Measurements from ENCODE around the gene RAB9B.

The RAB9B gene

DNA sequence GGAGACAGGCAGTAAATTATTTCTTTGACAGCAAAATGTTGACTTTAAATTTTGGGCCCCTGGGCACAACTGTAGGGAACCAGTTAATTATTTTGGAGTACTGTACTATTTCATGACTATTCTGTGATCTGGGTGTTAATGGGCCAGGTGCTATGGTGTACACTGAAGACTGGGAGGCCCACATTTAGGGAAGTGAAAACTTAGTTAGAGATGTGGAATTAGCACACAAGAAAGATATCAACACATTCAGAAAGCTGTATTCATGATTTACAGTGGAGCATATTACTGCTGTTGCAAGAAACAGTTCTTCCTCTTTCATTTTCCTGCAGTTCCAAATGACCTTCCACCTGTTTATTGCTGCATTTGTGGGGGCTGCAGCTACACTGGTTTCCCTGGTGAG is 43.1 kb downstream of the RAB9B start:
- Mint-ChIP-seq H3K36me3 (no peaks in the 10 kb centered on the region), H3K4me1 (peaks cover 12% of the 10 kb centered on the region), H3K4me3 (no peak overlapping the region), H3K27ac (peak overlapping the region; percentile 7), H3K27me3 (no peaks in the 10 kb centered on the region), H3K9me3 (no peaks in the 10 kb centered on the region)
- peak; percentile 86 for ATAC-seq

DNA sequence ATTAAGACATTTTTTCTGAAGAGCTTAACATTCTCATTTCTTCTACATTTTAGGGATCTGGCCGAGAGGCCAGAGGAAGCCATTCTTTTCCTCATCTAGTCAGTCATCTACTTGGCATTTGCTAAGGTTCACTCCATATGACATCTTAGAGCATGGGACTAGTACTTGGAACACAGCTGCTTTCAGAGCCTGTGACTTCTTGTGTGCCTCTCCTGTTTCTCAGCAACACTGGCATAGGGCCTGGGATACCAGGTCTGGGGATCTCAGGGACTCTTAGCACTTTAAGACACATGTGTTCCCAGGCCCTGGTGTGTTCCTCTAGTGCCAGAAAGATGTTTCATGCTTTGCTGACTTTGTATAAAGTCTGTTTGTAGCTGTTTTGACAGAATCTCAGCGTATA is 48.1 kb downstream of the RAB9B start:
- H3K9me3 Mint-ChIP-seq = no peaks in the 10 kb centered on the region
- H3K27ac Mint-ChIP-seq = no peak overlapping the region
- ATAC-seq = no peak
- H3K4me3 Mint-ChIP-seq = no peak overlapping the region
- H3K36me3 Mint-ChIP-seq = no peaks in the 10 kb centered on the region
- peaks cover 5% of the 10 kb centered on the region for H3K4me1 Mint-ChIP-seq
- H3K27me3 Mint-ChIP-seq = no peaks in the 10 kb centered on the region

DNA sequence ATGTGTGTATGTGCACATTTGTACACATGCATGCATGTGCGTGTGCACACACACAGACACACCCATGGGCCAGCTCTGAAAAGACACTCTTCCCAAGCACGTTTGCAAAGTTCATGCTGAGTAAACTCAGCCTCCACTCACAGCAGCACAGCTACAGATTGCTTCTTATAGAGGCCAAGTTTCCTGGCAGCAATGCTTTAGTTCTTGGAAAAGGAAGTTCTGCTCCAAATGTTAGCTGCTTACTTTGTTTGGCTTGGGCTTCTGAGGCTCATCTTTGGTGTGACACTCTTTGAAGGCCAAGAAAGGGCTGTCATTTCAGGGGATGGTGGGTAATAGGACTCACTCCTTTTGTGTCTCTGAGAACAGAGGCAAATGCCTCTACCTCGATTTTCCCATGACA is 48.9 kb downstream of the RAB9B start:
- no peaks in the 10 kb centered on the region for H3K36me3 Mint-ChIP-seq
- no peak overlapping the region for H3K27ac Mint-ChIP-seq
- no peaks in the 10 kb centered on the region for H3K9me3 Mint-ChIP-seq
- H3K27me3 Mint-ChIP-seq = no peaks in the 10 kb centered on the region
- no peak overlapping the region for H3K4me3 Mint-ChIP-seq
- H3K4me1 Mint-ChIP-seq = no peaks in the 10 kb centered on the region
- no peak for ATAC-seq

DNA sequence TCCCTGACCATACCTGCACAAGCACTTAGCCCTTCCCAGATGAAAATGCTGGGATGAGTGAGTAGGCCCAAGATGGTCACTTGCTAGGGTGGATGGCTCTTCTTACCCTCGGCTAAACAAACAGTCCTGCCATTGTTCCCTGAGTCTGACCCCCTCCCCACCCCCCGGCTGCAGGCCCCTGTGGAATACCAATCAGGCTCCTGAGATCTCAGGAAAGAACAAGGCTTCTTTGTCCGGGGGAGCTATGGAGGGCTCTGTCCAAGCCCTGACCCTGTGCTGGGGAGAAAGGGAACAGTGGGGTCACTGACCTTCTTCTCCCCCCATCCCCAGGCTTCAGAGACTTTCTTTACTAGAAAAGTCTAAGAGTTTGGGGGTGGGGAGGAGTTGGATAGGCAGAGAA is 49.4 kb downstream of the RAB9B start:
- Mint-ChIP-seq H3K4me3 (no peak overlapping the region), H3K4me1 (no peaks in the 10 kb centered on the region), H3K27me3 (no peaks in the 10 kb centered on the region), H3K9me3 (no peaks in the 10 kb centered on the region), H3K27ac (no peak overlapping the region), H3K36me3 (no peaks in the 10 kb centered on the region)
- no peak for ATAC-seq

DNA sequence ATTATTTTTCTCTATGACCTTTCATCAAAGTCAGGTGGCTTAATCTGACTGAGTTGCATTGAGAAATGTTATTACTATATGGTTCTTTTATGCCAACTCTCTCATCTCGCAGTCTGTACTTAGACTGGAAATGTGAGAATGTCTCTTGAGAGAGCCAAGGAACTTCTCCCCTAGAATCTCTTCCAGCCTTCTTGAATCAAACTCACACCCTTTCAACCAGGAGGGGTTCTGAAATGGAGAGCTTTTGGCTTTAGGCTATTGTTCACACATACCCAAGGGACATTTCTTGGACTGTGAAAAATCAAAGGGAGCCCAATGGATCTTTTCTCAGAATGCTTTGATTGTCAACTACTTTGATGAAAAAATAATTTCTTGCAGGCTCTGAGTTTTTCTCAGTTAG is 50.4 kb downstream of the RAB9B start:
- ATAC-seq = no peak
- H3K27ac Mint-ChIP-seq = no peak overlapping the region
- H3K36me3 Mint-ChIP-seq = no peaks in the 10 kb centered on the region
- no peaks in the 10 kb centered on the region for H3K4me1 Mint-ChIP-seq
- no peaks in the 10 kb centered on the region for H3K9me3 Mint-ChIP-seq
- H3K4me3 Mint-ChIP-seq = no peak overlapping the region
- H3K27me3 Mint-ChIP-seq = peaks cover 9% of the 10 kb centered on the region

DNA sequence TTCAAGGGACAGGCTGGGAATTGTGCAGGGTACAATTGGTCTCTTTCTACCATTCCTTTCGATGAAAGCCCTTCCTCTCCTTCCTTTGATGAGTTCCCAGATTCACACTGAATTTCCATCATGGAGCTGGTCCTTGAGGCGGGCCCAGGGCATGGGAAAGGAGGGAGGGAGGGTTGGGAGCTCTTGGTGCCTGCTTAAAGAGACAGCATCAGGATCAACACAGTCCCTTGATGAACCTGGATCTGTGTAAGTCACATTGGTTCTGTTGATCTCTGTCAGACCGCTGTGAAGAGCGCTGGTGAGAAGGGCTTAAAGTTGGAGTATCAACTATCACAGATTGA is 51.0 kb downstream of the RAB9B start:
- Mint-ChIP-seq H3K9me3 (no peaks in the 10 kb centered on the region), H3K4me1 (no peaks in the 10 kb centered on the region), H3K36me3 (no peaks in the 10 kb centered on the region), H3K27ac (no peak overlapping the region), H3K4me3 (no peak overlapping the region), H3K27me3 (peaks cover 13% of the 10 kb centered on the region)
- ATAC-seq = no peak

DNA sequence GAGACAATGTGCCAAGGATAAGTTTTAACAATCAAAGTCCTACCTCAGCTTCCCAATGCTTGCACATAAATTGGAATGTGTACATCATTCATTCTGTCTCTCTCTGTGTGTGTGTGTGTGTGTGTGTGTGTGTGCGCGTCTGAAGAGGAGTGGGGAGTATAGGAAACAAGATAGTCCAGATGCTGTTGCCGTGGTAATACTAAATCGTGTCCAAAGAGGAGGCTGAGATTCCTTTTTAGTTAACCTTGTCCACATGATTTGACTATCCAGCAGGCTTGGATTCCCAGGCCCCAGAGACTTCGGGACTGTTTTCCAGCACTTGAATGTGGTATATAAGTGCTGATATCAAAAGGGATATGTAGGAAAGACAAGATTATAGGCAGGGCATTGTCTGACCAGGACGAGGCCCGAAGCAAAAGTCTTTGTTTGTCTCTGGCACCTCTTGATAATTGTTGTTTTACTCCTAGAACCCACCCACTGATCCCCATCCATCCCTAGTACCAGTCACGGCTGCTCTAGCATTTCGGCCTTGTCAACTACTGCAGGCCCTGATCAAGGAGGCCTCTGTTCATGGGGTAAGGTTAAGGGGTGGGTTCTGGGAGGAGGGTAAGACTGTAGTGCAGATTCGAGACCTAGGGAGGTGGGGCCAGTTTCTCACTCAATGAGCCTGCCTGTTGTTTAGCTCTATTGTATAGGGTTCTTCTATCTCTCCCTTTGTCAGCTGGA is 51.6 kb downstream of the RAB9B start:
- Mint-ChIP-seq H3K9me3 (no peaks in the 10 kb centered on the region), H3K36me3 (no peaks in the 10 kb centered on the region), H3K4me3 (no peak overlapping the region), H3K27me3 (peaks cover 13% of the 10 kb centered on the region), H3K4me1 (no peaks in the 10 kb centered on the region), H3K27ac (no peak overlapping the region)
- ATAC-seq = no peak

DNA sequence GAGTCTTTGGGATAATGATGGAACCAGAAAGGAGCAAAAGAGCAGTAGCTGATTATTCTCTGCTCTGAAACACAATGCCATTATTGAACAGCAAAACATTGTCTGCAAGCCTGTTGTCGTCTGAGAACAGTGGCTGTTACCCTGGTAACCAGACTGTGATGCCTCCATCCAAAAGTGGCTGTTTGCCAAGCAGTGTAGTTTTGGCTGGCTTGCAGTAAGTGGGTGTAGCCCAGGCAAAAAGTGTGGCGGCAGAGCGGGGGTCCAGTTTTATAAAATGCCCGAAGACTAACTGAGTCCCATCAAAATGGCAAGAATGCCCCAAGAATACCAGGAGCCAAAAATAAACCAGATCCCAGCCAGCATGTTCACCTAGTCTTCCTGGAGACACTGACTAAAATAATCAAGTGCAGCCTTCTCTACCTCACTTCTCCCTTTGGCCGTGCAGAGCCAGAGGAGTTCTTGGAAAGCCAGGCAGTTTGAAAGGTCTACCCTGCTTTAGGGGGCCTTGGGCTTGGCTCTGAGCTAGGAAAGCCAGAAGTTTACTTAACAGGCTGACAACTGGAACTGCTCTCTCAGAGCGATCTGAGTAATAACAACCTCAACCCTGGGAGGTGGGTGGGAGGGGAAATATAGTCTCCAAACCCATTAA is 52.8 kb downstream of the RAB9B start:
- Mint-ChIP-seq H3K4me3 (no peak overlapping the region), H3K27ac (no peak overlapping the region), H3K36me3 (no peaks in the 10 kb centered on the region), H3K27me3 (peaks cover 18% of the 10 kb centered on the region), H3K9me3 (no peaks in the 10 kb centered on the region), H3K4me1 (no peaks in the 10 kb centered on the region)
- ATAC-seq = no peak

DNA sequence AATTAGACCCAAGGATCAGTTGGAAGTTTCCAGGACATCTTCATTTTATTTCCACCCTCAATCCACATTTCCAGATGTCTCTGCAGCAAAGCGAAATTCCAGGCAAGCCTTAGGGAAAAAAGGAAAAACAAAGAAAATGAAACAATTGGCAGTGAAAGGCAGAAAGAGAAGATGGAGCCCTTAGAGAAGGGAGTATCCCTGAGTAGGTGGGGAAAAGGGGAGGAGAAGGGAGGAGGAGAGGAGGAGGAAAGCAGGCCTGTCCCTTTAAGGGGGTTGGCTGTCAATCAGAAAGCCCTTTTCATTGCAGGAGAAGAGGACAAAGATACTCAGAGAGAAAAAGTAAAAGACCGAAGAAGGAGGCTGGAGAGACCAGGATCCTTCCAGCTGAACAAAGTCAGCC is 55.5 kb downstream of the RAB9B start, which contains the start of gene PLP1:
Gene PLP1, plus strand, starts transcription at position 295 of the 400 bp plus-strand sequence. CDS start 156 bp downstream, outside the sequence.
- Mint-ChIP-seq H3K27me3 (peaks cover 22% of the 10 kb centered on the region), H3K27ac (no peak within 1 kb of the TSS), H3K9me3 (no peaks in the 10 kb centered on the region)

DNA sequence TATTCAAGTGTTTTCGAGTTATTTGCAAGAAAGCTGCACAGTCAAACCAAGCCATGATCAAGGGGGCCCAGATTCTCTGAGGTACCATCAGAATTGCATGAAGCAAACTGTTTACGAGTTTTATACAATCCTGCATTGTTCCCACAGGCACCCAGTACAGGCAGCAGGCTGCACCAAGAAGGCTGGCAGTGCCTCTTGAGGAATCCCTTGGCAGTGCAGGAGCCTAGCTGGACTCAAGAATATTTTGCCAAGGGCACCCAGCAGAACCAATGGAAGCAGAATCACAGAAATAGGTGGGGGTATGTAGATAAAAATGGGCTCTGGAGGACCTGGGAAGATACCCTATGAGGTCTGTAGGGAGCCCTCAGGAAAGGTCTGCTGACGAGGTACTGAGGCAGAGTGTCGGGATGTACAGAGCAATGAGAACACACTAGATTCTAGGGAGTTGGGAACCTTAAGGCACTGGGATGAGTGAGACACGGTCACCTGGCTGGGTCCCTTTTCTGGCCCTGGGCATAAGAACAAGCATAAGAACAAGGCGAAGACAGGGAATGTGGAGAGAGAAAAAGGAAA is 57.9 kb downstream of the RAB9B start:
- H3K27me3 Mint-ChIP-seq = peaks cover 22% of the 10 kb centered on the region
- no peak overlapping the region for H3K4me3 Mint-ChIP-seq
- no peak overlapping the region for H3K27ac Mint-ChIP-seq
- H3K4me1 Mint-ChIP-seq = no peaks in the 10 kb centered on the region
- ATAC-seq = no peak
- H3K9me3 Mint-ChIP-seq = no peaks in the 10 kb centered on the region
- no peaks in the 10 kb centered on the region for H3K36me3 Mint-ChIP-seq

More for the DNA sequence above, 55.5 kb downstream of the RAB9B start, which contains the start of gene PLP1:
- Mint-ChIP-seq H3K4me3 (no peak within 1 kb of the TSS), H3K4me1 (no peaks in the 10 kb centered on the region), H3K36me3 (no peaks in the 10 kb centered on the region)
- ATAC-seq = no peak

DNA sequence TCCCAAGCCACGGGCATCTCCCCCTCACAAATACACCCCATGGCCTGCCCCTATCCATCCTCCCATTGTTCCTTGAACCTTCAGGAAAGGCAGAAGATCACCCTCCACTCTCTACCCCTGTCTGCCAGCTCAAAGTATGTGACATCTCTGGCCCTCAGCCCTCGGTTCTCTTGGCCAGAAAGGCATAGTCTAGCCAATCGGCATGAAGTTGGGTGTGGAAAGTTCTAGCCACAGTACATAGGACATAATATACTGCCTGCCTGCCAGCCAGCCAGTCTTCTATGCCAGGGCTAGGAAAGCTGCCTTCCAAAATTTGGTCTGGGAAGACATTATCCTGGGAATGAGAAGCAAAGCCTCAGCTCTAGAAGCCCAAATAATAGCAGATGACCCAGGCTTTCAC is 58.6 kb downstream of the RAB9B start:
- Mint-ChIP-seq H3K4me3 (no peak overlapping the region), H3K27ac (no peak overlapping the region), H3K36me3 (no peaks in the 10 kb centered on the region), H3K9me3 (no peaks in the 10 kb centered on the region), H3K4me1 (no peaks in the 10 kb centered on the region), H3K27me3 (peaks cover 22% of the 10 kb centered on the region)
- ATAC-seq = no peak

Measured in stimulated activated memory B cell treated with anti-CD40 and anti-IgM and Interleukin-4, amounts not matched to agents 10 μg/mL and 1 μg/mL and 100 μg/mL, for 72 hours (primary cell).